ENCODE results near the gene PKIB. TPM values are rescaled to one million over a fixed set of nuclear protein-coding genes. Genes with fewer than 3 reads are reported as not detected.

PKIB gene
- total and polyA plus RNA-seq, 10 of the 15 experiments (the other 5 are each of a cell fraction or from before 2014, with no cell fraction given), result 0.20 to 1.8 (median 0.87) TPM

DNA sequence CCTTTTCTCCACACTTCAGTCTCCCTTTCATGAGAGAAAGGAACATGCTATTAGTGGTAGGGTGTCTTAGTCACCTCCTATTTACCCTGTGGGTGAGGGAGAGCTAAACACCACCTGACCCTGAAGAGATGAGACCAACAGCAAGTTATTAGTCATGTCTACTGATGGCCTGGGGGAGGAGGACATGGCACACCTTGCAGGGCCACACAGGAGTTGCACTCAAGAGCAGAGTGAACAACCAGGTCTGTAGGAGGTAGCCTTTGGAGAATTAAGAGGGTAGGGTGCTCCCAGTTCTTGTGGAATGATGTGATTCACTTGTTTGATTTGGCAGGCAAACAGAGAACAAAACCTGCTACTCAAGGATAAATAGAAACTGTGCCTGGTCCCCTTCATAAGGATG is 86.6 kb downstream of the PKIB start:
- in situ Hi-C loops (cut with MboI) (no loop called here), intact Hi-C loops (cut with micrococcal nuclease; ENCODE audit: unreplicated experiment) (no loop called here)
- Histone ChIP-seq H2AFZ (ENCODE audit: control insufficient read depth, low read depth, low read length) (no peak overlapping the region), H3K27ac (ENCODE audit: control insufficient read depth, insufficient read depth) (no peak overlapping the region), H3K36me3 (ENCODE audit: control insufficient read depth in 2 of 2, insufficient read depth in 2 of 2, low read length in 1 of 2) (no peaks in the 10 kb centered on the region), H4K20me1 (ENCODE audit: control insufficient read depth, insufficient read depth) (no peaks in the 10 kb centered on the region), H3K9ac (ENCODE audit: control insufficient read depth, insufficient read depth, low read length) (no peak overlapping the region), H3K79me2 (ENCODE audit: control insufficient read depth, insufficient read depth, low read length) (no peaks in the 10 kb centered on the region), H3K4me2 (ENCODE audit: control insufficient read depth, insufficient read depth) (no peak overlapping the region), H3K4me3 (no peak overlapping the region), H3K9me3 (replicated peaks; ENCODE audit: control insufficient read depth, insufficient read depth, low read length) (no peaks in the 10 kb centered on the region), H3K4me1 (ENCODE audit: control insufficient read depth, insufficient read depth, low read length) (no peaks in the 10 kb centered on the region), H3K27me3 (replicated peaks in 1 of 2; ENCODE audit: control insufficient read depth in 2 of 2, insufficient read depth in 2 of 2, low read length in 1 of 2) (no peaks in the 10 kb centered on the region)
- SMC1A ChIA-PET (ENCODE audit: uncharacterized antibody, unreplicated experiment), result interaction anchor here (0.8 to 1.6 kb wide), 4 partner anchors 9 to 37 kb away, joined by 3 to 6 read pairs (median 4); no protein-coding TSS in a partner anchor
- POLR2A ChIA-PET, result no interaction called here
- ATAC-seq, result no peak; the same call in 2 of the 3 replicates
- no peak for FAIRE-seq
- BruUV-seq (replicated peaks), result no TSS peak
- RAD21 ChIA-PET (ENCODE audit: unreplicated experiment), result interaction anchor here (0.9 to 1.1 kb wide), 2 partner anchors 17 to 29 kb away, joined by 3 read pairs; no protein-coding TSS in a partner anchor
- TF ChIP-seq SUZ12 (IDR thresholded peaks at IDR 0.05; ENCODE audit: unreplicated experiment) (no peak), SUPT20H (IDR thresholded peaks at IDR 0.05; ENCODE audit: borderline replicate concordance, control insufficient read depth, low read depth, low read length) (no peak), IKZF2 (IDR thresholded peaks at IDR 0.05) (no peak), POLR2A (IDR thresholded peaks at IDR 0.05; ENCODE audit: low read depth, low read length) (no peak)
- DNase-seq (ENCODE audit: low read depth, low spot score), result no peak
- CTCF ChIA-PET, result interaction anchor here (1.2 to 2.7 kb wide), 2 partner anchors 16 to 31 kb away, joined by 4 to 10 read pairs; no protein-coding TSS in a partner anchor

DNA sequence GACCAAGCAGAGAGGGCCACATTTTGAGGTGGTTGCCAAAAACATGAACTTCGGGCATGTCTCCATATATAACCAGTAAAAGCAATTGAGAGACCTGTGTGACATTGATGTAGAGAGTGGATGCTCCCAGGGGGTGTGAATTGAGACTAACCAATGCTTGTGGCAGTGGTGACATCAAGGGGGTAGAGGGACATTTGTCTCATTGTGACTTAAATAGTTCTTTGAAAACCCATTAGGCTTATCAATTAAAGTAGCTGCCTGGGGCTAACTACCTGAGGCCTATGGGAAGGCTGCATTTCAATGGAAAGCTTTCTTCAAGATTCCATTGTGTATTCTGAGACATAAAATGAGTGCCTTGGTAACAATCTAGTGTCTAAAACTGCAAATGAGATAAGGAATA is 87.3 kb downstream of the PKIB start:
- FAIRE-seq (no peak), ATAC-seq (no peak), DNase-seq (ENCODE audit: low read depth, low spot score) (no peak)
- WGBS (ENCODE audit: insufficient coverage, insufficient replicate concordance, low lambda C conversion rate, missing lambda C conversion rate), result 0% methylated on average over 1 of the region's 1 CpG
- Histone ChIP-seq H3K4me1 (ENCODE audit: control insufficient read depth, insufficient read depth, low read length) (no peaks in the 10 kb centered on the region), H3K9ac (ENCODE audit: control insufficient read depth, insufficient read depth, low read length) (no peak overlapping the region), H3K4me3 (no peak overlapping the region), H2AFZ (ENCODE audit: control insufficient read depth, low read depth, low read length) (no peak overlapping the region), H3K4me2 (ENCODE audit: control insufficient read depth, insufficient read depth) (no peak overlapping the region), H3K9me3 (replicated peaks; ENCODE audit: control insufficient read depth, insufficient read depth, low read length) (no peaks in the 10 kb centered on the region), H3K36me3 (ENCODE audit: control insufficient read depth in 2 of 2, insufficient read depth in 2 of 2, low read length in 1 of 2) (no peaks in the 10 kb centered on the region), H3K27ac (ENCODE audit: control insufficient read depth, insufficient read depth) (no peak overlapping the region), H3K79me2 (ENCODE audit: control insufficient read depth, insufficient read depth, low read length) (no peaks in the 10 kb centered on the region), H3K27me3 (replicated peaks in 1 of 2; ENCODE audit: control insufficient read depth in 2 of 2, insufficient read depth in 2 of 2, low read length in 1 of 2) (no peaks in the 10 kb centered on the region), H4K20me1 (ENCODE audit: control insufficient read depth, insufficient read depth) (no peaks in the 10 kb centered on the region)
- BruUV-seq (replicated peaks), result no TSS peak
- ChIA-PET POLR2A (no interaction called here), SMC1A (ENCODE audit: uncharacterized antibody, unreplicated experiment) (no interaction called here), CTCF (interaction anchor here (0.9 kb wide), 1 partner anchor 142 kb away, joined by 3 read pairs; no protein-coding TSS in a partner anchor), RAD21 (ENCODE audit: unreplicated experiment) (interaction anchor here (0.9 kb wide), 1 partner anchor 17 kb away, joined by 3 read pairs; no protein-coding TSS in a partner anchor)
- in situ Hi-C loops (cut with MboI) (no loop called here), intact Hi-C loops (cut with micrococcal nuclease; ENCODE audit: unreplicated experiment) (no loop called here)
- TF ChIP-seq, protein P1, sequence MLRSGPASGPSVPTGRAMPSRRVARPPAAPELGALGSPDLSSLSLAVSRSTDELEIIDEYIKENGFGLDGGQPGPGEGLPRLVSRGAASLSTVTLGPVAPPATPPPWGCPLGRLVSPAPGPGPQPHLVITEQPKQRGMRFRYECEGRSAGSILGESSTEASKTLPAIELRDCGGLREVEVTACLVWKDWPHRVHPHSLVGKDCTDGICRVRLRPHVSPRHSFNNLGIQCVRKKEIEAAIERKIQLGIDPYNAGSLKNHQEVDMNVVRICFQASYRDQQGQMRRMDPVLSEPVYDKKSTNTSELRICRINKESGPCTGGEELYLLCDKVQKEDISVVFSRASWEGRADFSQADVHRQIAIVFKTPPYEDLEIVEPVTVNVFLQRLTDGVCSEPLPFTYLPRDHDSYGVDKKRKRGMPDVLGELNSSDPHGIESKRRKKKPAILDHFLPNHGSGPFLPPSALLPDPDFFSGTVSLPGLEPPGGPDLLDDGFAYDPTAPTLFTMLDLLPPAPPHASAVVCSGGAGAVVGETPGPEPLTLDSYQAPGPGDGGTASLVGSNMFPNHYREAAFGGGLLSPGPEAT (IDR thresholded peaks at IDR 0.05; ENCODE audit: low read depth), result no peak
- TF ChIP-seq STAT3 (IDR thresholded peaks at IDR 0.05; ENCODE audit: low read depth, low read length) (no peak), NFYB (IDR thresholded peaks at IDR 0.05; ENCODE audit: insufficient read depth, low read depth, low read length) (no peak), CHD4 (IDR thresholded peaks at IDR 0.05) (no peak), RUNX3 (IDR thresholded peaks at IDR 0.05; ENCODE audit: low read length) (no peak), HCFC1 (IDR thresholded peaks at IDR 0.05; ENCODE audit: low read length) (no peak), SUPT20H (IDR thresholded peaks at IDR 0.05; ENCODE audit: borderline replicate concordance, control insufficient read depth, low read depth, low read length) (no peak), CREM (IDR thresholded peaks at IDR 0.05; ENCODE audit: low read depth) (no peak), RAD21 (IDR thresholded peaks at IDR 0.05; ENCODE audit: insufficient read depth, low read depth, low read length) (no peak), IKZF2 (IDR thresholded peaks at IDR 0.05) (no peak), NFIC (IDR thresholded peaks at IDR 0.05; ENCODE audit: low read depth, low read length) (no peak), ZBED1 (IDR thresholded peaks at IDR 0.05; ENCODE audit: borderline replicate concordance) (no peak)
- TF ChIP-seq, protein P2, sequence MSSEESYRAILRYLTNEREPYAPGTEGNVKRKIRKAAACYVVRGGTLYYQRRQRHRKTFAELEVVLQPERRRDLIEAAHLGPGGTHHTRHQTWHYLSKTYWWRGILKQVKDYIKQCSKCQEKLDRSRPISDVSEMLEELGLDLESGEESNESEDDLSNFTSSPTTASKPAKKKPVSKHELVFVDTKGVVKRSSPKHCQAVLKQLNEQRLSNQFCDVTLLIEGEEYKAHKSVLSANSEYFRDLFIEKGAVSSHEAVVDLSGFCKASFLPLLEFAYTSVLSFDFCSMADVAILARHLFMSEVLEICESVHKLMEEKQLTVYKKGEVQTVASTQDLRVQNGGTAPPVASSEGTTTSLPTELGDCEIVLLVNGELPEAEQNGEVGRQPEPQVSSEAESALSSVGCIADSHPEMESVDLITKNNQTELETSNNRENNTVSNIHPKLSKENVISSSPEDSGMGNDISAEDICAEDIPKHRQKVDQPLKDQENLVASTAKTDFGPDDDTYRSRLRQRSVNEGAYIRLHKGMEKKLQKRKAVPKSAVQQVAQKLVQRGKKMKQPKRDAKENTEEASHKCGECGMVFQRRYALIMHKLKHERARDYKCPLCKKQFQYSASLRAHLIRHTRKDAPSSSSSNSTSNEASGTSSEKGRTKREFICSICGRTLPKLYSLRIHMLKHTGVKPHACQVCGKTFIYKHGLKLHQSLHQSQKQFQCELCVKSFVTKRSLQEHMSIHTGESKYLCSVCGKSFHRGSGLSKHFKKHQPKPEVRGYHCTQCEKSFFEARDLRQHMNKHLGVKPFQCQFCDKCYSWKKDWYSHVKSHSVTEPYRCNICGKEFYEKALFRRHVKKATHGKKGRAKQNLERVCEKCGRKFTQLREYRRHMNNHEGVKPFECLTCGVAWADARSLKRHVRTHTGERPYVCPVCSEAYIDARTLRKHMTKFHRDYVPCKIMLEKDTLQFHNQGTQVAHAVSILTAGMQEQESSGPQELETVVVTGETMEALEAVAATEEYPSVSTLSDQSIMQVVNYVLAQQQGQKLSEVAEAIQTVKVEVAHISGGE (CRISPR knock-in tag; IDR thresholded peaks at IDR 0.05), result no peak

Data from GM12878 (cell line).